ENCODE results near the gene DUSP22. TPM values are rescaled to one million over a fixed set of nuclear protein-coding genes. Genes with fewer than 3 reads are reported as not detected.

DUSP22 gene
- total and polyA plus RNA-seq, 2 experiments from 2014 or later, result 24.2 to 26.3 TPM

DNA sequence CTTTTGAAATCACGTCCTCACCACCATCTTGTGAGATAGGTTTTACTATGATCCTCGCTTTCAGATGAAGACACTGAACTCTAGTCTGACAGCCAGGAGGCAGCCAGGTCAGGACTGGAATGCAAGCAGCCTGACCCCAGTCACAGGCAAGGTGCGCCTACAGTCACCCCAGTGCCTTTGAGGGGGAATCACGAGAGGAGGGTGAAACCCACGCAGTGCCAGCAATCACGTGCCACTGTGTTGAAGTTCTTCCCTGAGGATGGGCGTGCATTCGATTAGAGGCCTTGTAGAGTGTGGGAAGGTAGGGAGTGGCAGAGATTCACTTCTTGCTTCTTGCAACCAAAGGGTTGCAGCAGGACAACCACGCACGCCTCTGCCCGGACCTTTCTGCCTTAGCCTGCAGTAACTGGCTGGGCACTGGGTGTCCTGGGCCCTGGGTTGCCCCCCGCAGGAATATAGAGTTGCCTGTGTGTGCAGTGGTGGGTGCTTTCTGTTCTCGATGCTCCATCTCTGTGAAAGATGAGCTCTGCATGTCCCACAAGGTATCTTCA is 65.6 kb downstream of the DUSP22 start:
- H3K9me2 ChIP-seq (replicated peaks; ENCODE audit: insufficient read depth), result no peaks in the 10 kb centered on the region
- 77% methylated on average over 13 of the region's 13 CpGs for WGBS (ENCODE audit: low lambda C conversion rate, missing lambda C conversion rate)
- TF ChIP-seq CTCF (IDR thresholded peaks at IDR 0.05; ENCODE audit: poor library complexity) (no peak), EZH2phosphoT487 (IDR thresholded peaks at IDR 0.05; ENCODE audit: low read depth, severe bottlenecking, unreplicated experiment) (no peak), EZH2 (IDR thresholded peaks at IDR 0.05; ENCODE audit: borderline replicate concordance) (no peak)
- no peak overlapping the region for H3K4me2 ChIP-seq
- no peak overlapping the region for H3K27ac ChIP-seq
- no peaks in the 10 kb centered on the region for H3K27me3 ChIP-seq
- no peak overlapping the region for H3K4me3 ChIP-seq
- H3K36me3 ChIP-seq (replicated peaks; ENCODE audit: insufficient read depth, low read depth), result no peaks in the 10 kb centered on the region
- H3K9me3 ChIP-seq (ENCODE audit: low read depth), result peaks cover 5% of the 10 kb centered on the region
- no peak for DNase-seq (ENCODE audit: low spot score)
- no peaks in the 10 kb centered on the region for H3K4me1 ChIP-seq (ENCODE audit: insufficient read depth)
- no peaks in the 10 kb centered on the region for H3K79me2 ChIP-seq
- no peak overlapping the region for H2AFZ ChIP-seq
- no peaks in the 10 kb centered on the region for H4K20me1 ChIP-seq (ENCODE audit: insufficient read depth, poor library complexity, severe bottlenecking)

DNA sequence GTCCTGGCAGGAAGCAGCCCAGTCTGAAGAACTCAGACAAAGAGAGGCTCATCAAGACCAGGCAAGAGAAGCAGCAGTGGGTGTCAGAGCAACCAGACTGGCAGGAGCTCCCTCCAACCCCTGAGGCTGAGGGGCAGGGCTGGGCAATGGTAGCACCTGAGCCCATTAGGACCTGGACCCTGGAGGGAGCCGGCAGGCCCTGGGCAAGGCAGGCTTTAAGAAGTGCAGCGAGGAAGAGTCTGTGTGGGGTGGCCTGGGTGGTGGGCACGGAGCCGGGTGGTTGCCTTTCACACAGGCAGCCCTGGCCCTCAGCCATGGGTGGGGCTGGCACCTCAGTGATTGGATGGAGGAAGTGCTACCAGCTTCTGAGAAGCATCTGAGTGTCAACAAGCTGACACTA is 66.1 kb downstream of the DUSP22 start:
- Histone ChIP-seq H3K4me2 (no peak overlapping the region), H3K27me3 (no peaks in the 10 kb centered on the region), H3K36me3 (replicated peaks; ENCODE audit: insufficient read depth, low read depth) (no peaks in the 10 kb centered on the region), H3K4me3 (no peak overlapping the region), H3K4me1 (ENCODE audit: insufficient read depth) (no peaks in the 10 kb centered on the region), H4K20me1 (ENCODE audit: insufficient read depth, poor library complexity, severe bottlenecking) (no peaks in the 10 kb centered on the region), H3K27ac (no peak overlapping the region), H3K79me2 (no peaks in the 10 kb centered on the region), H2AFZ (no peak overlapping the region), H3K9me3 (ENCODE audit: low read depth) (peaks cover 5% of the 10 kb centered on the region), H3K9me2 (replicated peaks; ENCODE audit: insufficient read depth) (no peaks in the 10 kb centered on the region)
- TF ChIP-seq CTCF (IDR thresholded peaks at IDR 0.05; ENCODE audit: poor library complexity) (no peak), EZH2phosphoT487 (IDR thresholded peaks at IDR 0.05; ENCODE audit: low read depth, severe bottlenecking, unreplicated experiment) (no peak), EZH2 (IDR thresholded peaks at IDR 0.05; ENCODE audit: borderline replicate concordance) (no peak)
- WGBS (ENCODE audit: low lambda C conversion rate, missing lambda C conversion rate), result 79% methylated on average over 4 of the region's 4 CpGs
- no peak for DNase-seq (ENCODE audit: low spot score)

GRCh38 chr6:358847-359246 is 66.6 kb downstream of the DUSP22 start:
- no peaks in the 10 kb centered on the region for H3K36me3 ChIP-seq (replicated peaks; ENCODE audit: insufficient read depth, low read depth)
- H2AFZ ChIP-seq, result no peak overlapping the region
- H3K9me2 ChIP-seq (replicated peaks; ENCODE audit: insufficient read depth), result no peaks in the 10 kb centered on the region
- no peak for TF ChIP-seq EZH2phosphoT487 (IDR thresholded peaks at IDR 0.05; ENCODE audit: low read depth, severe bottlenecking, unreplicated experiment)
- no peak for TF ChIP-seq EZH2 (IDR thresholded peaks at IDR 0.05; ENCODE audit: borderline replicate concordance)
- TF ChIP-seq CTCF (IDR thresholded peaks at IDR 0.05; ENCODE audit: poor library complexity), result no peak
- no peaks in the 10 kb centered on the region for H3K4me1 ChIP-seq (ENCODE audit: insufficient read depth)
- no peak overlapping the region for H3K4me2 ChIP-seq
- no peaks in the 10 kb centered on the region for H3K27me3 ChIP-seq
- no peak overlapping the region for H3K4me3 ChIP-seq
- H3K9me3 ChIP-seq (ENCODE audit: low read depth), result peaks cover 5% of the 10 kb centered on the region
- H3K27ac ChIP-seq, result no peak overlapping the region
- no peaks in the 10 kb centered on the region for H4K20me1 ChIP-seq (ENCODE audit: insufficient read depth, poor library complexity, severe bottlenecking)
- 79% methylated on average over 8 of the region's 8 CpGs for WGBS (ENCODE audit: low lambda C conversion rate, missing lambda C conversion rate)
- DNase-seq (ENCODE audit: low spot score), result no peak
- H3K79me2 ChIP-seq, result no peaks in the 10 kb centered on the region

All from hepatocyte (in vitro differentiated cells).